Spleen (tissue), 11 donors: ENCODE measurements around the gene ADARB2. TPM values are rescaled to one million over a fixed set of nuclear protein-coding genes. Genes with fewer than 3 reads are reported as not detected.
"Not testable (repeated sequence)": the region's sequence is repeated elsewhere in the genome, so short reads cannot be mapped to it uniquely, and the experiment has no call there.

Experiments
- DNase-seq: peaks from one replicate; pipeline ENCODE4 v3.0.0-alpha.2; 2020
- H3K27ac ChIP-seq, 8 donors: fragments of 200-600 bp; sonication (generic) in 7 of 8; 1 replicate in 4 of 8; 2 replicates in 4 of 8; pipeline versions ENCODE4 v1.5.0 to v1.8.0; 2016 to 2021; ENCODE audit warnings: inconsistent platforms in 4 of 8, mild to moderate bottlenecking in 4 of 8, moderate library complexity in 1 of 8
- H3K27me3 ChIP-seq, 7 donors: fragments of 200-600 bp; sonication (generic) in 6 of 7; replicated peaks in 1 of 7; 1 replicate in 4 of 7; 2 replicates in 3 of 7; pipeline versions ENCODE4 v1.5.0 to v1.8.0; 2016 to 2021; ENCODE audit warnings: inconsistent platforms in 3 of 7, mild to moderate bottlenecking in 1 of 7
- H3K36me3 ChIP-seq, 6 donors: fragments of 200-600 bp; sonication (generic) in 5 of 6; 1 replicate in 4 of 6; 2 replicates in 2 of 6; pipeline versions ENCODE4 v1.5.0 to v1.8.0; 2016 to 2021; ENCODE audit warnings: inconsistent platforms in 2 of 6
- H3K4me1 ChIP-seq, 6 donors: fragments of 200-600 bp; sonication (generic) in 5 of 6; 1 replicate in 3 of 6; 2 replicates in 3 of 6; pipeline versions ENCODE4 v1.5.0 to v1.8.0; 2016 to 2021; ENCODE audit warnings: inconsistent platforms in 3 of 6
- H3K4me3 ChIP-seq, 8 donors: fragments of 200-600 bp; sonication (generic) in 7 of 8; 1 replicate in 4 of 8; 2 replicates in 4 of 8; pipeline versions ENCODE4 v1.5.0 to v1.8.0; 2016 to 2021; ENCODE audit warnings: inconsistent platforms in 4 of 8, mild to moderate bottlenecking in 4 of 8, moderate library complexity in 2 of 8
- H3K9me3 ChIP-seq, 8 donors: fragments of 200-600 bp; sonication (generic) in 7 of 8; 1 replicate in 4 of 8; 2 replicates in 4 of 8; pipeline versions ENCODE4 v1.5.0 to v1.8.0; 2016 to 2021; ENCODE audit warnings: inconsistent platforms in 4 of 8
- CTCF ChIP-seq, 11 experiments: fragments of 200-600 bp in 7 of 11; fragments of 450-650 bp in 4 of 11; sonication (generic) in 4 of 11; IDR thresholded peaks in 8 of 11; conservative IDR thresholded peaks in 3 of 11; 1 replicate in 7 of 11; 2 replicates in 4 of 11; pipeline versions ENCODE4 v1.4.0 to v1.8.0; 2016 to 2021; ENCODE audit warnings: antibody characterized with exemption in 11 of 11, inconsistent platforms in 4 of 11, mild to moderate bottlenecking in 1 of 11
- POLR2A ChIP-seq, 3 donors: fragments of 450-650 bp; IDR thresholded peaks; one replicate each; pipeline ENCODE4 v1.5.1; 2017; ENCODE audit warnings: antibody characterized with exemption in 3 of 3, mild to moderate bottlenecking in 1 of 3
- POLR2AphosphoS5 ChIP-seq, 3 donors: sonication (generic); formaldehyde crosslinking; IDR thresholded peaks; one replicate each; pipeline ENCODE4 v1.5.1; 2017; ENCODE audit warnings: antibody characterized with exemption in 3 of 3
- WGBS, 5 donors: extraction: QIAGEN DNeasy Blood & Tissue Kit in 3 of 5; methylation state at CpG; one replicate each; pipeline versions ENCODE4 v1.1.5 to v1.1.7; 2013 to 2018; 5-methylcytosine and 5-hydroxymethylcytosine counted together
- intact Hi-C: fragments of 100-400 bp; cut with DNase I; formaldehyde crosslinking; loops from one replicate; pipeline ENCODE4 v1.15.0; 2023; ENCODE audit warnings: low total_unique reads
- polyA plus RNA-seq, 3 donors: library from polyadenylated mRNA; stranded (reverse); fragments of 200-250 nt; gene quantifications; one replicate each; pipeline ENCODE4 v1.2.1, GENCODE V29; 2013
- total RNA-seq, 7 donors: library from RNA; depleted of rRNA in 3 of 7; stranded (reverse); fragments of >200 nt in 3 of 7; fragmentation: NEBNext Ultra II Directional in 4 of 7; extraction: Animal tissue kit (Norgen Biotek cat#: 25700) in 4 of 7; gene quantifications; one replicate each; pipeline versions ENCODE4 v1.1.0 to v1.2.1, GENCODE V29; 2016 to 2021
- donor health status: healthy with polysubstance abuse.
- donor health status: DM: no; HTN: no; CAD: no; lungs with moderate emphysema.
- donor health status: DM: no; HTN: no; CAD: no.
- donor health status: Bipolar disorder and iron deficiency.
- donor health status: healthy.
- donor health status: DM: no; HTN: no; CAD: no.
- donor health status: DM: yes; HTN: yes; CAD: no.

Gene ADARB2
- total and polyA plus RNA-seq, 10 donors: 0.05 to 8.1 (median 0.96) TPM

- intact Hi-C loops: no loop called here
- 62 to 77% (median 74%) methylated on average over 10 of the region's 10 CpGs for WGBS, 5 donors
- no peak for DNase-seq
These were observed 382.3 kb downstream of the ADARB2 start for GRCh38 chr10:1354809-1355710.

GRCh38 chr10:1352296-1352695 lies 385.0 kb downstream of the ADARB2 start:
- H3K4me3 ChIP-seq, H3K9me3 ChIP-seq, DNase-seq, H3K4me1 ChIP-seq, H3K27ac ChIP-seq, H3K36me3 ChIP-seq, intact Hi-C loops: not testable (repeated sequence)
- H3K27me3 ChIP-seq: peaks cover 0 to 22% (median 0%) of the 10 kb centered on the region in 7 donors
- WGBS, 5 donors: 76 to 83% (median 78%) methylated on average over 7 of the region's 7 CpGs

More at GRCh38 chr10:1354809-1355710, 382.3 kb downstream of the ADARB2 start:
- Histone ChIP-seq H3K36me3 (no peaks in the 10 kb centered on the region), H3K27ac (no peak overlapping the region), H3K27me3 (peaks cover 0 to 24% (median 0%) of the 10 kb centered on the region in 7 donors), H3K4me1 (peaks cover 0 to 10% (median 0%) of the 10 kb centered on the region in 6 donors), H3K4me3 (no peak overlapping the region), H3K9me3 (no peaks in the 10 kb centered on the region)
- TF ChIP-seq CTCF (IDR thresholded peaks at IDR 0.05 in 8 of 11, conservative IDR thresholded peaks at IDR 0.05 in 3 of 11) (no peak), POLR2AphosphoS5 (IDR thresholded peaks at IDR 0.05) (no peak), POLR2A (IDR thresholded peaks at IDR 0.05) (no peak)

- TF ChIP-seq POLR2AphosphoS5 (IDR thresholded peaks at IDR 0.05) (no peak), POLR2A (IDR thresholded peaks at IDR 0.05) (no peak), CTCF (IDR thresholded peaks at IDR 0.05 in 8 of 11, conservative IDR thresholded peaks at IDR 0.05 in 3 of 11) (no peak)
- 80 to 94% (median 90%) methylated on average over 5 of the region's 5 CpGs for WGBS, 5 donors
- intact Hi-C loops: no loop called here
These were observed 388.6 kb downstream of the ADARB2 start for GRCh38 chr10:1348773-1349050.

GRCh38 chr10:1347962-1348772 lies 389.2 kb downstream of the ADARB2 start:
- intact Hi-C loops: no loop called here
- Histone ChIP-seq H3K4me3 (no peak overlapping the region), H3K9me3 (no peaks in the 10 kb centered on the region), H3K27ac (no peak overlapping the region), H3K36me3 (no peaks in the 10 kb centered on the region), H3K27me3 (peaks cover 0 to 8% (median 0%) of the 10 kb centered on the region in 7 donors), H3K4me1 (no peaks in the 10 kb centered on the region)
- no peak for DNase-seq
- TF ChIP-seq POLR2AphosphoS5 (IDR thresholded peaks at IDR 0.05): no peak
- no peak for TF ChIP-seq CTCF (IDR thresholded peaks at IDR 0.05 in 8 of 11, conservative IDR thresholded peaks at IDR 0.05 in 3 of 11)
- TF ChIP-seq POLR2A (IDR thresholded peaks at IDR 0.05): no peak
- WGBS, 5 donors: 56 to 61% (median 57%) methylated on average over 17 of the region's 17 CpGs

More at GRCh38 chr10:1348773-1349050, 388.6 kb downstream of the ADARB2 start:
- no peak for DNase-seq
- no peaks in the 10 kb centered on the region for H3K4me1 ChIP-seq
- H3K9me3 ChIP-seq: no peaks in the 10 kb centered on the region
- no peak overlapping the region for H3K27ac ChIP-seq
- no peaks in the 10 kb centered on the region for H3K36me3 ChIP-seq
- peaks cover 0 to 8% (median 0%) of the 10 kb centered on the region in 7 donors for H3K27me3 ChIP-seq
- no peak overlapping the region for H3K4me3 ChIP-seq
